HFF-Myc (cell line): ENCODE data around the gene CBS.
A peak's percentile ranks its signal among the peaks of the same experiment; 100 is the strongest.
"Not testable (repeated sequence)": the region's sequence is repeated elsewhere in the genome, so short reads cannot be mapped to it uniquely, and the experiment has no call there.

Experiments
- DNase-seq: peaks from one replicate; pipeline ENCODE4 v3.0.0-alpha.2; 2011; ENCODE audit warnings: low read depth; ENCODE audit errors: extremely low read depth
- H3K4me3 ChIP-seq: replicated peaks from 2 replicates; pipeline ENCODE4 v1.5.1; 2011; ENCODE audit warnings: low read depth, mild to moderate bottlenecking, control low read depth, low read length

The CBS gene

GRCh38 chr21:43075170-43076022 lies at the start of gene CBS:
Gene CBS (minus strand): TSS chr21:43075835. CDS start chr21:43072193, 3,642 bp downstream.
- DNase-seq, H3K4me3 ChIP-seq: not testable (repeated sequence)

- H3K4me3 ChIP-seq, DNase-seq: not testable (repeated sequence)
These were observed 40.3 kb upstream of the CBS start for GRCh38 chr21:43115956-43116355.

GRCh38 chr21:43114483-43114882 lies 38.8 kb upstream of the CBS start:
- DNase-seq, H3K4me3 ChIP-seq: not testable (repeated sequence)

GRCh38 chr21:43109006-43109405 lies 33.4 kb upstream of the CBS start:
- DNase-seq, H3K4me3 ChIP-seq: not testable (repeated sequence)

GRCh38 chr21:43108177-43108576 lies 32.5 kb upstream of the CBS start:
- H3K4me3 ChIP-seq, DNase-seq: not testable (repeated sequence)

- DNase-seq, H3K4me3 ChIP-seq: not testable (repeated sequence)
These were observed 32.1 kb upstream of the CBS start for GRCh38 chr21:43107794-43108137.

GRCh38 chr21:43106965-43107793 lies 31.5 kb upstream of the CBS start, which contains the start of gene U2AF1:
Gene U2AF1 (minus strand): TSS chr21:43107570. CDS start chr21:43107494, 76 bp downstream.
- not testable (repeated sequence) for DNase-seq
- H3K4me3 ChIP-seq, result peak within 1 kb of the TSS; percentile 49

- DNase-seq, H3K4me3 ChIP-seq: not testable (repeated sequence)
These were observed 29.0 kb upstream of the CBS start for GRCh38 chr21:43104642-43105041.

- H3K4me3 ChIP-seq, DNase-seq: not testable (repeated sequence)
These were observed 26.6 kb upstream of the CBS start for GRCh38 chr21:43102281-43102680.

GRCh38 chr21:43101676-43102075 lies 26.0 kb upstream of the CBS start:
- H3K4me3 ChIP-seq, DNase-seq: not testable (repeated sequence)

GRCh38 chr21:43101000-43101399 lies 25.4 kb upstream of the CBS start:
- not testable (repeated sequence) for DNase-seq, H3K4me3 ChIP-seq

- DNase-seq, H3K4me3 ChIP-seq: not testable (repeated sequence)
These were observed 16.5 kb upstream of the CBS start for GRCh38 chr21:43091979-43092614.

- not testable (repeated sequence) for DNase-seq, H3K4me3 ChIP-seq
These were observed 15.3 kb upstream of the CBS start for GRCh38 chr21:43090947-43091346.

- H3K4me3 ChIP-seq, DNase-seq: not testable (repeated sequence)
These were observed 13.8 kb upstream of the CBS start for GRCh38 chr21:43089463-43089862.

GRCh38 chr21:43082587-43083300 lies 7.1 kb upstream of the CBS start:
- not testable (repeated sequence) for DNase-seq, H3K4me3 ChIP-seq

- not testable (repeated sequence) for H3K4me3 ChIP-seq, DNase-seq
These were observed 1.0 kb upstream of the CBS start for GRCh38 chr21:43076643-43077042.

- DNase-seq, H3K4me3 ChIP-seq: not testable (repeated sequence)
These were observed 495 bp upstream of the CBS start for GRCh38 chr21:43076023-43076637.
